GM04504 (cell line): ENCODE results near the gene IMMP2L.

ENCODE experiments used
- DNase-seq: peaks from one replicate; pipeline ENCODE4 v3.0.0-alpha.2; 2012; ENCODE audit warnings: low read depth

The IMMP2L gene

DNA sequence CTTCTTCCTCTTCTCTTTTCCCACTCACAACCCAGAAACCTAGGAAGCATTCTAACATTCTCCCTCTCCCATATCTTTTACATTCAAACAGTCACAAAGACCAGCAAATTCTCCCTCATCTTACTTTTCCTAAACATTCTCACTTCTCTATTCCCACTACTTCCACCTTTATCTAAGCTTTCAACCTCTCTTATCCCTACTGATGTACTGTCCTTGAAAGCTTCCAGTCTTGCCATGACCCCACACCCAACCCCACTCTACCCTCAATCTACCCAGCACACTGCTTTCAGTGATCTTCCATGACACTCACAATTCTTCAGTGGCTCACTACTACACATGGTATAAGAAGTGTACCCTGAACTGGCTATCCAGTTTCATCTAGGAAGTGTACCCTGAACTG lies 5.3 kb downstream of the IMMP2L start:
- no peak for DNase-seq

DNA sequence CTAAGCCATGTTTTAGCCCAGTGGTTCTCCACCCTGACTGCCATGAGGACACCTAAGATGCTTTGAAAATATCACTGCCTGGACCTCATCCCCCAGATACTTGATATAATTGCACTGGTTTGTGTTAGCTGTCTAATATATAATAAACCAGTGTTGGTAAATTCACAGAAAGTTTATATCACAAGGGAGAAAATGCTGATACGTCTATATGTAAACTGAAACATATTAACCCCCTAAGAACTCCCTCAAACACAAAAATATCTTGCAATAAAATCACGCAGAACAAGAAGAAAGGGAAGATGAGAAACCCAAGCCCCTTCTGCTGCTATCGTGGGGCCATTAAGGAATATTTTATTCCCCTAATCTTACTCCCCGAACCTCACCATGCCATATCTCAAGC lies 8.2 kb downstream of the IMMP2L start:
- no peak for DNase-seq

DNA sequence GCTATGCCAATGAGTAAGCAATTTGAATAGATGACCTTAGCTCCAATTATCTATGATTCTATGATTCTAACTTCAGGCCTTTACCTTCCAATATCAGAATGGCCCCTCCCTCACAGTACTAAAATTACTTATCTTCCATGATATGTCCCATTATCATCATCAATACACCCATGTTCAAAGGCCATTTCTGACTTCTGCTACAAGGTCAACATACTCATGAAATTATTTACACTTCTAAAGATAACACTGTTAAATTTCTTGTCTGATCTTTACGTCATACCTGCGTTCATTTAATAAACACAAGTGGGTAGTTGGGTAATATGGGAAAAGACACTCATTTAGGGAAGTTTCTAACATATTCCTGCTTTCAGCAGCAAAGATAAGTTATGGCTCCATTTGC lies 21.2 kb downstream of the IMMP2L start:
- no peak for DNase-seq

DNA sequence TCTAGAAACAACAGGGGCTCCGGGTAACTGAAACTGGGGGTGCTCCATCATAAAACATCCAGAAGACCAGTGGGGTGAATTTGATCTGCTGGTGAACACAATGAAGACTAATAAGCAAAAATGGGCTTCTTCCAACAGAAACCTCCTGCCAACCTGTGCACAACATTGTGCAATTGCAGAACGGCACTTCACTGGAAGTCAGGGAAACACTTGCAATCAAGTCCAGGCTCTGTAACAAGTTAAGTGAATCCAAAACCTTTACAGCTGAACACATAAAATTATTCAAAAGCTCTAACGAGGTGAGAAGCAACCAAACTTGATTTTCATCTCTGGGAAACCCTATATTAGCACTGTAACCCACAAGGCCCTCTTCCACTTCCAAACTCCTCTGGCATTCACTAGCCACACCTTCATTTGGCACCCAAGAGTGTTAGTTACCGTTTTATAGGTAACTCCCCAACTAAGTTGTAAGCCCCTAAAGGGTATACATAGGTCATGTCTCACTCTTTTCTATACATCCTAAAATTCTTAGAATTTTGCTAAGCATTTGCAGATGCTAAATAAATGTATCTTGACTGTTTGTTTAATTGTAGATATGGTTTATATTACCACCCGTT lies 22.0 kb downstream of the IMMP2L start:
- DNase-seq, result no peak

DNA sequence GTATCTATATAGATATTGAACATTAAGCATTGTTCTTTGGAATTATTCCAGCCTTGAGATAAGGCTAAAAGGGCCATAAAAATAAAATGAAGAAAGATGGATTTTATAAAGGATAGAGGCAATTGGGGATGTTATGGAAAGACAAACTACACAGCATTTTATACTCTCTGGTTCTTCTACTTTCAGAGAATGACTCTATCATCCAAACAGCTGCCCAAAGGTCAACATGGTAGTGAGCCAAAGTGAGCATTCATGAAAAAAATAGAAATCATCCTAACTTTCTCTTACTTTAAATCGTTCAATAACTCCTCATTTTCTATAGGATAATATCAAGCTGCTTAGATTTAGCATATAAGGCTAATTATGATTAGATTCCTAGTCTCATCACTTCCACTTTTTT lies 25.2 kb downstream of the IMMP2L start:
- no peak for DNase-seq

DNA sequence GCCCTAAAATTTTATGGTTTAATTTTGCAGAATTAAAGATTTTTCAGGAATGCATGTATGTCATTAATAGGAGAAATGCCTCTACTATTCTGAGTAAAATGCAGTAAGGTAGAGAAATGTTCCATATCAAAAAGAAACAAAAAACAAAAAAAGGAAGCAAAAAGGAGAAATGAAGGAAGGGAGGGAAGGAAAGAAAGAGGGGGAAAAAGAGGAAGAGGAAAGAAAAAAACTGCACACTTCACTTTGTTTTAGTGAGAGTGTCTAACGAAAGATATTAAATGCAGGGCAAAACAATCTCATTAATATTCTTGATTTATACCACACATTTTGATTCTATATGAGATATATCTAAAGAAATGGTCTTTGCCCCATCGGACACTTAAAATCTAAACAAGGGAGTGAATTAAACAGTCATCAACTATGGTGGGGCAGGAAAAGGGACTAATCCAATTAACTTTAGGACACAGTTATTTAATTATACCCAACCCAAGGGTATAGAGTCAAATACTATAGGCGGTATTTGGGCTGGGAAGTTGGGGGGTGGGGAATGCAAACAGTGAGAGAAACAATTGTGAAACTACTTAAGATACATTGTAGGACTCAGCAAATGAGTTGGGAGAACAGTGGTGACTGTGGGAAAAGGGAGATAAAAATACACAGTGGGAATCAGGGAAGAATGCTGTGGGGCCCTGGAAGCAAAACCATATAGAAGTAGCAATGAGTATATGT lies 27.0 kb downstream of the IMMP2L start:
- DNase-seq, result no peak

DNA sequence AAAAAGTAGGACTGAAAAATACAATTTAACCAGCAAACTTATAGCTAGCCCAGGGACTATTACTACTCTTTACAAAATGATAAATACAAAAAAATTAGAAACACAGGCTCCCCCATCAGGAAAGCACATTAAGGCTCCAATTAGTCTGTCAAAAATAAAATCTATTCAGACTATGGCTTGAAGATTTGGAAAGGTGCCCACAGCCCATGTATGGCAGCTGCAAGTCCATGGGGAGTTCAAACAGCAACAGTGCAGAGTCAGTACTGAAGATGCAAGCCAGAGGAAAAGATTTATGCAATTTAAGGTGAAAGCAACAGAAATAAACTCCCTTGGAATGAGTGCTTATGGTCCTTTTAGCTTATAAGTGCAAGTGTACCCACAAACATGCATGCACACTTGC lies 29.7 kb downstream of the IMMP2L start:
- no peak for DNase-seq

DNA sequence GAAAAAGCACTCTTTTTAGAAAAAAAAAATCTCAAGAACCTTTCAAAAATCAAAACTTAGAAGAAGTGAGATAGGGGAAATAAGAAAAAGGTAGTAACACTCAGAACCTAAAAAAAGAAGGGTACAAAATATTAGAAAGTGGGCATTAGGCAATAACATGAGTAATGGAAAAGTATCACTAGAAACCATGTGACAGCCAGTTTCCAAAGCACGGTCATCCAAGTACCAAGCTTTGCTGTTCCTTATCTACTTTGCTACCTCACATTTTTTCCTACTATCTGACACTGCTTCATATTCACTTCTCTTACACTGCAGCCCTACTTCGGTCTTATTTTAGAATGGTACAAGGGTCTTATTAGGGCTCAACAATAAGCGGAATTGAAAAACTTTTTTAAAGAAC lies 30.3 kb downstream of the IMMP2L start:
- no peak for DNase-seq

DNA sequence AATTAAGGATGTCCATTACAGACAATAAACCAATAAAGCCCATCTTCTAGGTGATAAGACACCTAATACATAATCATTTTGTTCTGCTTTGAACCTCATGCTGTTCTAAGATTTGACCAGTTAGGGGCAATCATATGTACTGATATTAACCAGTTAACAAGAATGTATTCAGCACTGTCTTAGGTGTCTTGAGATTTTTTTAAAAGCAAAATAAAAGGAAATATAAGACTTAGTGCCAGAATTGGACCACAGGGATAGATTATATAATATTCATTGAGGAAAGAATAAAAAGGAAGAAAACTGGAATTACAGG lies 32.0 kb downstream of the IMMP2L start:
- no peak for DNase-seq

DNA sequence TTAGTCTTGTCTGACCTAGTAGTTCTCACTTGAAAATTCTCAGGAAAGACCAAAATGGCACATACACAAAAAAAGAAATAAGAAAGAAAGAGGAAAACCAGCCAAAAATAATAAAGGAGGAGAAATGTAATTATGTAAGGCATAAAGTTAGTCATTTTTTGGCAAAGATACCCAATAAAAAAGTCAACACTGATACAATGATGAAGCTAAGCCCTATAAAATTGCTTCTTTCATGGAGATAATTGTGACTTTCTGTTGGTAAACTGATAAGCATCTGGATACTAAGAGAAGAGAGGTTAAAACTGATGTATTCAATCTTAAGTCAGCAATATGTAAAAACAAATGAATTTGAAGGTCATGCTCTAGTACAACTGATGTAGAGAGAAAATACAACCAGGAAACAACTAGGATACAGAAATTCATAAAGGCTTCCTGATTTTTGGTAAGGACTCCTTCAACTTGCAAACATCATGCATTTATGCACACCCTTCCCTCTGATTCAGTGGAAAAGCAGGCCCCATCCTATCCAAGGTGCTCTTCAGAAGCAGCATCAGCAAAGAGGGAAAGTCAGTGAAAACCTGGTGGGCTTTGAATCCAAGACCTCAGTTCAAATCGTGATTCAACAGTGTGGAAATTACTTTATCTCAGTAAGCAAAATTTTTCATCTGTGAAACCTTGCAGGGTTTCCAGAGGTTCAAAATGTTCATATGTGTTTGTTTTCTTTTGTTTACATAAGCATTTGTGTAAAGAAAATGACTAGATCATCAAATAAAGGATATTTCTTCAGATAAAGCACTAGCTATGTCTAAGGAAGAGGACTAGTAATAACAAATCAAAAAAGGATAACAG lies 32.6 kb downstream of the IMMP2L start:
- DNase-seq, result no peak

DNA sequence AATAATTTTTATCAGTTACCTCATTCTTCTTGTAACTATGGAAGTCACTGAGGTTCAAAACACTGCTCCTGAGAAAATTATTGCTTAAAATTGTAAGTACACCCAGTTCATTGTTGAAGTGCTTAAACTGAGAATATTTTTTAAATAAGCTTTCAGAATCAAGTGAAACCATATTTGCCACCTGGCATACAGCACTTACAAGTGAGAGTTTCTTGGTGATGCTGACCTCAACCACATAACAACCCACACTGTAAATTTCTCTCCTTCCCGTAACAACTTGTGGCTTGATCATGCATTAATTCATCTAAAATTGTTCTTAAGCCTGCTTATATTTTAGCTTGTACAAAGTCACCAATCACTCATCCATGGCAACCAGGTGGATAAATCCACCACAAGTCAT lies 34.0 kb downstream of the IMMP2L start:
- no peak for DNase-seq

DNA sequence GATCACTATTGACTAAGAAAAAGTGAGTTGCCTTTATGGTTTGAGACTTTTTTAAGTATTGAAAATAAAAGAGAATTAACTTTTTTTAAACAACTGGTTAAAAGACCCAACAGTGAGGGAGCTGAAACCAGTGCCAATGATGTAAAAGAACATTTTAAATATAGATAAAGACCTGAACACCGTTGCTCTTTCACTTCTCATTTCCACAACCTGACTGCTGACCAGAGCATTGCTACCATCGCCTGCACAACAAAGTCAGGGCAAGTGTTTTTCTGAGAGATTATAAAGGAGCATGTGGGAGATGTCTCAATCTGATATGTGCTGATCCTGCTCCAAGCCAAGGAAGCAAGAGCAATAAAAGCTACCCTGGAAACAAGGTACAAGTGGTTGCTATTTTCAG lies 34.7 kb downstream of the IMMP2L start:
- no peak for DNase-seq

DNA sequence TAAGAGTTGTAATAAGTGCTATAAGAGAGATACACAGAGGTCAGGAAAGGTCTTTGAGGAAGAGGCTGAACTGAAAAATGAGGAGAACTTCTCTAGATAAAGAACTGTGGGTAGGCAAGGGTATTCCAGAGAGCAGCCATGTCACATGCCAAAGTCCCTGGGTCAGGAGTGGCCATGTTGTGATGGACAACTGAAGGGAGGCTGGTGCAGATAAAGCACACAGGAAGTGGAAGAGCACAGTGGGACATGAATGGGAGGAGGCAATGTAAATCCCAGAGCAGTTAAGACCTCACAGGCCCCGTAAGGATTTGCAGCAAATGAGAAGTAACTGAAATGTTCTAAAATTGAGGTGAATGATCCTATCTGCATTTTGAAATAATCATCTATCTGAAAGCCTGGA lies 37.2 kb downstream of the IMMP2L start:
- no peak for DNase-seq

DNA sequence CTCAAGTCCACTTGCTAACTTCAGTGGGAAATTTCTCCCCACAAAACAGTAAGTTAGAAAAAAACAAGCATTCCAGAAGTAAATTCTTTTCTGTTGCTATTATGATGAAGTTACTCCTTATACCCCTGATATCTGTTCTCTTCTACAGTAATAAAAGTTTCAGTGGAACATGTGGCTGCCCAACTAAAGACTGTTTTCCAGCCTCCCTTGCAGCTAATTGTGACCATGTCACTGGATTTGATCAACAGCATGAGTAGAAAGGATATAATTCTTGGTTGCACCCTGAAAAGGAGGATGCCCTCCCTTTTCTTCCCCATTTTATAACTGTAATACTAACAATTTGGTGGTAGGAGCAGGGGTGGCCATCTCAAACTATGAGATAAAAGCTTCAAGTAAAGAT lies 40.6 kb downstream of the IMMP2L start:
- DNase-seq, result no peak

DNA sequence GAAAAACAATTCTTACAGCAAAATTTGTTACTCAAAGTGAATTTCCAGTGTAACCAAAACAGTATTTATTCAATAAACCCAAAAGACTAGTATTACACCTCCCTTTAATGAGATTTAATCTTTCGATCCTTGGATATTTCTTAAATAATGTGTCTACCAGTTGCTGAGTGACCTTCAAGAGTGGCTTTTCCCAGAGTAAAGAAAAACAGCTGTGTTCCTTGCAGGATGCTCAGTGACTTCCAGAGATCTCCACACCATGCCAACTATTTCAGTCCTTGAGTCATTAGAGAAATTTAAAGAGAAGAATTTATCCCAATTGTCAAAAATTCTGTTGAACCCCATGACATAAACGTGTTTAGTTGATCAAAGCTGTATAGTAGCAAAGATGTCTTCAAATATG lies 44.0 kb downstream of the IMMP2L start:
- no peak for DNase-seq

DNA sequence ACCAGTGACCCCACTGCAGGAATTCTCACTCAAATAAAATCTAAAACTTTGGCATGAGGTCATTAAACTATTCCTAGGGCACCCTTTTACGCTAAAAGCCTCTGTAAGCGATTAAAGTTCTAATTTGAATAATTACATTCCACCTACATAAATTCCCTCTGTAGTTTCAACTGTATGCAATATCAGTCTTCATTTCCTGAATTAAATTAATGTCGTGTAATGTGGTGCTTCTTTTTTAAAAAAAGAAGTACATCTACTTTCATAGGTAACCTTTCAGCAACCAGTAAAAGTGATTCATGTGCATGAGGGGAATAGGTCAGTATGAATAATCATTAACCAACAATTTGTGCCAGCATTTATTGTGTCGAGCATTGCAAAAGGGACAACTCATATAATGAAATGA lies 44.7 kb downstream of the IMMP2L start:
- DNase-seq, result no peak

DNA sequence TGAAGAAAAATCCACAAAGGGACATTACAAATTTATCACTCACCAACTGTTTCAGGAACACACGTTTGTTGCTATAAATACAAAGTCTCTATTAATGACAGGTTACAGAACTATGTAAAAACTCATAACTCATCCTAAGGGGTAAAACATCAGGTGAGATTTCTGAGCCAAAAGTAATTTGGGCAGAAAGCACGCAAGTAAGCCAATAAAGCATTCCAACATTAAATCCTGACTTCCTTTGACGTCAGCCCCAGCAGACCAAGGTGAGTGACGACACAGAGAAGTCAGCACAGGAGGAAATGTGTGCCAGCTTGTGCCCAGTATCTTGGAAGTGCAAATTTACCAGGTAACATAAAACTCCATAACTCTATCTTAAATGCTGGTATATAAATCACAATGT lies 45.7 kb downstream of the IMMP2L start:
- no peak for DNase-seq

DNA sequence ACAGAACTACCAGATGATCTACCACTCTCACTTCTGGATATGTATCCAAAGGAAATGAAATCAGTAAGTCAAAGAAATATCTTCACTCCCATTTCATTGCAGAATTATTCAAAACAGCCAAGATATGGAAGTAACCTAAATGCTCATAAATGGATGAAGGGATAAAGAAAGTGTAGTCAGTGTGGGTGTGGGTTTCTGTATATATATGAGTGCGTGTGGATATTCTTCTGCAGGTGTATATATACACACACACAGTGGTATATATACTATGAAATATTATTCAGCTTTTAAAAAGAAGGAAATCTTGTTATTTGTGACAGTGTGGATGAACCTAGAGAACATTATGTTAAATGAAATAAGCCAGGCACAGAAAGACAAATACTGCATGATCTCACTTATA lies 48.7 kb downstream of the IMMP2L start:
- DNase-seq, result no peak

DNA sequence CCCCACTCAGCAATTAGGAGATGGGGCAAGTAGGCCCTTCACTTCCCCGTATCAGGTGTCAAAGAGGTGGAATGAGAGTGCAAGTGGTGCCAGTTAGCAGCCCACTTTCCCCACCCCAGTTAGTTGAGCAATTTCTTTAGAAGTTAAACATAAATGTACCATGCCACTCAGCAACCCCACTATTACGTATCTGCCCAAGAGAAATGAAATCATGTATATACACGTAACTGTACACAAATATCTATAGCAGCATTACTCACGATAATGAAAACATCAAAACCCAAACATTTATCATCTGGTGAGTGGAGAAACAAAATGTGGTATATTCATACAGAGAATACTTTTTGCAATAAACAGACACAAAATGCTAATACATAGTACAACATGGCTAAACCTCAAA lies 50.4 kb downstream of the IMMP2L start:
- DNase-seq, result no peak

DNA sequence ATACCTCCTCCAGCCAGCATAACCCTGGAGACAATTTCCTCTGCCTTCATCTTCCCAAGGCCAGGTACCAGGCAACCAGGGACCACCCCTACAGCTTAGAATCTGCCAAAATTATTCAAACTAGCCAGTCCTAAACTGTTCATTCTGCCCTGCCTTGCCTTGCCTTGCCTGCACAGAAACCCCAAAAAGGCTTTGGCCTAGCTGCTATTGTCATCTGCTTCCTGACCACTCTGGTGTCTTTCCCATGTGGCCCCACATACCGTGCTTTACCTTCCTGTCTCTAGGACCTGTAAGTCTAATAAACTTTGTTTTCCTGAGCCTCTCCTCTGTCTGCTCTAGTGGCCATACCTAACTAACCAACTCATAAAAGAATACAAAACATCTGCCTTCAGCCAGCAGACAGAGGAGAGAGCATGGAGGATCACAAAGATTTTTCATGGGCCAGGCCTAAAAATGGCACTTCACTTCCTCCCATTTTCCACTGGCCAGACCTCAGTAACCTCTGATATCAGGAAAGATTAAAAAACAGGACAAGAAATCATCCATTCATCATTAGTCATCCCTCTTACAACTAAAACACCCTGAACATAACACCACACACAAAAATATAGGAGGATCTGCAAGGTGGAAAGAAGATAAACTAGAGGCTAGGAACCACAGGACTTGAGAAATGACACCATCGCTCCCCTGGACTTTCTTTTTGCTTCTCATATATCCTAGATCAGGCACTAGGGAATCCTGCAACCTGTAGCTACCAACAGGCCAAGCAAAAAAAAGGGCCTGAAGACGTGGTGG lies 51.5 kb downstream of the IMMP2L start:
- DNase-seq, result no peak

DNA sequence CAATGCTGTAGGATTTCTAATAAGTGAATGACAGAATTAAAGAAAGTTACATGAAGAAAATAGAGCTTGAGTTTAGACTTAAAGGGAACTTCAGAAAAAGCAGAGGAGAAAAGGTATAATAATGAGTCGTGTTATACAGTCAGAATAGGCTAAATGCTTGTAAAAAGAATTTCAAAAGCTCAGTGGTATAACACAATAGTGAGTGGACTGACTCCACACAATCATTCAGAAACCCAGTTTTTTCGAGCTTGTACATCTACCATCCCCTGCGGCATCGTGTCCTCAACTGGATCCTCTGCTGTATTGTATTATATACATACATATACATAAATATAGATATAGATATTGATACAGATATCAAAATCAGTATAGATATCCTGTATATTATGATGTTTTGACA lies 52.2 kb downstream of the IMMP2L start:
- no peak for DNase-seq

DNA sequence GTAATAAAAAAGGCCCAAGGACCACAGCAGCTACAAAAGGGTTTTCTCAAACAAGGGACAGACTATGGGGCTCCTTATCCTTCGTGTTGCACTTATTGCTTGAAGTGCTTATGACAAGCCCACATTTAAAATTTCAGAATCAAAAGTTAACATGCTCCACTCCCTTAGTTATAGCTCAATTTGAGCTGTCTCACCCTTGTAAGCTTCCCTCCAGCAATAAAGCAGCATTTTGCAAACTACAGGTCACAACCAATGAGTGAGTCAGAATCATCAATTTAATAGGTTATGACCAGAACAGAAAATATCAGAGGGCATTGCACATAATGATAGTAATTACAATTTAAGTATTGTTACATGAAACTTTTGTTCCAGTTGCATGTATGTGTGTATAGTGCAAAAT lies 53.0 kb downstream of the IMMP2L start:
- no peak for DNase-seq

DNA sequence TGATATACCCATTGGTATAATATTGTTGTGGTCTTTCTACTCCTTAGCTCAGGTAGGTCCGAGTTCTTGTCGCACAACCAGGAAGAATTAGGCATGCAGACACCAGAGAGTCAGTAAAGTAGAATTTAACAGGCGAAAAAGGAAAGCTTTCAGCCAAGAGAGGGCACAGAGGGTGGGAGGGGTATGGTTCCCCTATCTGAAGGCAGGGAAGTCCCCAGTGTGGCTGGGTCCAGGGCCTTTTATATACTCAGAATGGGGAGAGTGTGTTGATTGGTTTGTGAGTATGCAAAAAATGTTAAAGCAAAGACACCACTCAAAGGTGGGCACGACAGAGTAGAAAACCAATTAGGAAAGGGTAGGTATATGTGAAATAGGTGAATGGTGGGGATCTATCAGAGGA lies 53.9 kb downstream of the IMMP2L start:
- no peak for DNase-seq
